GM15510 (cell line): ENCODE data around the gene CFAP43.

Experiments used
- POLR2A ChIP-seq: IDR thresholded peaks from 3 replicates; pipeline ENCODE4 v1.6.1; 2011; ENCODE audit warnings: borderline replicate concordance; ENCODE audit not compliant: insufficient read length; ENCODE audit errors: extremely low read depth

Gene CFAP43

GRCh38 chr10:104231784-104232612 is at the start of gene CFAP43:
Gene CFAP43, minus strand, starts transcription at chr10:104232364. Its CDS starts 118 bp downstream, at chr10:104232246.
- no peak for TF ChIP-seq POLR2A

GRCh38 chr10:104281694-104282093 is 49.5 kb upstream of the CFAP43 start:
- TF ChIP-seq POLR2A: no peak

GRCh38 chr10:104279550-104280259 is 47.5 kb upstream of the CFAP43 start:
- TF ChIP-seq POLR2A: no peak

GRCh38 chr10:104277785-104278184 is 45.6 kb upstream of the CFAP43 start:
- no peak for TF ChIP-seq POLR2A

- no peak for TF ChIP-seq POLR2A
Observed at GRCh38 chr10:104276192-104276591, 44.0 kb upstream of the CFAP43 start.

- no peak for TF ChIP-seq POLR2A
Observed at GRCh38 chr10:104274762-104275721, 42.9 kb upstream of the CFAP43 start.

GRCh38 chr10:104273899-104274575 is 41.9 kb upstream of the CFAP43 start:
- TF ChIP-seq POLR2A: no peak

GRCh38 chr10:104273286-104273685 is 41.1 kb upstream of the CFAP43 start:
- TF ChIP-seq POLR2A: no peak

- TF ChIP-seq POLR2A: peak; percentile 89
Observed at GRCh38 chr10:104268713-104269645, 36.8 kb upstream of the CFAP43 start, which contains the start of gene GSTO2. Gene GSTO2, plus strand, starts transcription at chr10:104269184. Its CDS starts 5,732 bp downstream, at chr10:104274916.

GRCh38 chr10:104268405-104268712 is 36.2 kb upstream of the CFAP43 start:
- TF ChIP-seq POLR2A: no peak

- no peak for TF ChIP-seq POLR2A
Observed at GRCh38 chr10:104267721-104268404, 35.7 kb upstream of the CFAP43 start.

- no peak for TF ChIP-seq POLR2A
Observed at GRCh38 chr10:104264783-104265182, 32.6 kb upstream of the CFAP43 start.

GRCh38 chr10:104262055-104262454 is 29.9 kb upstream of the CFAP43 start:
- TF ChIP-seq POLR2A: no peak
